Fibroblast of upper back skin (primary cell): ENCODE results near the gene UMPS.
A peak's percentile ranks its signal among the peaks of the same experiment; 100 is the strongest.

ENCODE experiments used
- DNase-seq: peaks from one replicate; pipeline ENCODE4 v3.0.0-alpha.2; 2013

The UMPS gene

DNA sequence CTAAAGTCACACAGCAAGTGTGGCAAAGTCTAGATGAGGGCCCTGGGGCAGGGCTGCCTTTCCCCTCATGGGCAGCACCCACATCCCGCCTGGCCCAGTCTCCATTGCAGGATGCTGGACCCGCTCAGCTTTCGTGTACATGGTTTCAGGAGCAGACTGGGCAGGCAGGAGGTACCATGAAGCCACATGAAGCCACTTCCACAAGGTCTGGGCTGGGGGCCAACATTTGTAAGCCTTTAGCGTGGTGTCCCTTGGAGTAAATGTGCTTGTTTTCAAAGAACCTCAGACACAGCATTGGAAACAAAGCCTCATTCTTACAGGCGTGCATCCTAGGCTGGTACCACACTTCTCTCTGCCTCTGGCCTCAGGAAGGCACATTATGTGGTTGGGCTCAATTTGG lies 34.5 kb downstream of the UMPS start:
- DNase-seq = peak; percentile 31

DNA sequence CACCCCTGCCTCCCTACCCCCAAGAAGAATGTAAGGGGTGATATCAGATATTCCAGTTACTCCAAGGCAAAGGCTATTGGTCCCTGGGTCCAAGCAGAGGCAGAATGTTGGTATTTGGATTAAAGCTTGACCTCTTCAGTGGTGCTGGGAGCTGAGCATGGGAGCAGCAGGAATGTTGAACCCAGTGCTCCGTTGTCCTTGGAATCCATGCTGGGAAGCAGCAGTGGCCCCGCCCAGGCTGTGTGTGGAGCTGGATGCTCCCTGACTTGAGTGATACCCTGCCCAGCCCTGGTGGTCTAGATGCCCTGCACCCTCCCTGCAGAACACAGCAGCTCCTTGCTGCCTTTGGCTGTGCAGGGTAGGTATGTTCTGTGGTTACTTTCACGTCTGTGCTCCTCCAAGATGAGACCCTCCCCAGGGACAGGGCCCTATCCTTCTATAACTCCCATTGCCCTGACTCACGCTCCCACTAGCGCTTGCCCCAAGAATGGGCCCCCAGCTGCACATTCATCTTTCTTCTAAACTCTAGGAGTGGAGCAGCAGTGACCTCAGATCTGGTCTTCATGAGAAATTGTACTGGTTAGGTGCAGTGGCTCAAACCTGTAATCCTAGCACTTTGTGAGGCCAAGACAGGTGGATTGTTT lies 35.1 kb downstream of the UMPS start:
- no peak for DNase-seq

DNA sequence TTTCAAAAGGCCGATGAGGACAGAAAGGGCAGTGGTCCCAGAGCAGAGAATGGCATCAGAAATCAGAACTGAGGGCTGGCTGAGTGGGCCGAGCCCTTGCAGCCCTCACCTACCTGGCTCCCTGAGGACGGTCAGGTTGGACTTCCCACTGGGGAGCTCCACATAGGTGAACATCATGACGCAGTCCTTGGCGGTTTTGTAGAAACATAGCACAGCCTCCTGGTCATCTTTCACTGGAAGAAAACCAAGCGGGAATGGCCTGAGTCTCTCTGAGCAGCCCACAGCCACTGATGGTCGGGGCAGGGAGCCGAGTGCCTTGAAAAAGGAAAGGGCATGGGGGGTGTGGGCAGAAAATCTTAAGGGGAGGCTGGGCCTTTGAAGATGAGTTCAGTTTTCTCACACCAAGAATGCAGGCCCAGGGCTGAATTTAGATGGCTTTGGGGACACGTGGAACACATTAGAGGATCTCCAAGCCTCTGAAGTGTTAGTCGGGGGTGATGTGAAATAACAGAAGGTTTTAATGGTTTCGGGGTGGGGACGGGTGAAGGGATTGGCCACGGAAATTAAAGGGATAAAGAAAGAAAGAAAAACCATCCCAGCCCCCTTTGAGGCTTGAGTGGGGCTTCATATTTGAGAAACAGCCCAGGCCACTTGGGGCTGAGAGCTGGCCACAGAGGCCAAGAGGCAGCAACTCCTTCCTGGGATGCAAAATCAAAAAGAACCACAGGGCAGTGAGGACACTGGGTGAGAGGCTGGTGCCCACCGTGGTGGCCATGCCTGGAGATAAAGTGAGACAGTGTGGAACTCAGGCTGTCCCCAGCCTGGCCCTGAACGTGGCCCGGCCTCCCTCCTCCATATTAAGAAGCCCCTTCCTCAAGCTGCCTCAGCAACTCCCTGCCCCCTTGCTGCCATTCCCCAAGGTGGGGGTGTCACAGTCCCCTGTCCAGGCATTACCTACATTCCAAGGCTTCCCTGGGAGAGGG lies 36.2 kb downstream of the UMPS start:
- no peak for DNase-seq

DNA sequence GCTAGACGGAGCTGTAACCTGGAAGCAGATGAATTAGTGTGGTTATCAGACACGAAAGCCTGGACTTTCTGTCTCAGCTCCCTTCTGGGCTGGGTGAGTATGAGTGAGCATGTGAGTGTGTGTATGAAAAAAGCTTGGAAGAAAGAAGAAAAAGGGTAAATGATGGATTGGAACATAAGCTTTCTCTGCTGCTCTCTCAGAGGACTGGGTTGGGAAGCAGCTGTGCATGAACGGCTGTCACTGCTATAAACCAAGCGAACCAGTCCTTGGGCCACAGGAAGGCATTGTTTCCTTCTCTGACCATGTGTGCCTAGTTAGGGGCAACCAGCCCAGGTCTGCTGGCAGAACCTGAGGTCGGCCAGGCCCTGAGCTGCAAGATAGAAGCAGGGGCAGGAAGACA lies 37.0 kb downstream of the UMPS start:
- no peak for DNase-seq

DNA sequence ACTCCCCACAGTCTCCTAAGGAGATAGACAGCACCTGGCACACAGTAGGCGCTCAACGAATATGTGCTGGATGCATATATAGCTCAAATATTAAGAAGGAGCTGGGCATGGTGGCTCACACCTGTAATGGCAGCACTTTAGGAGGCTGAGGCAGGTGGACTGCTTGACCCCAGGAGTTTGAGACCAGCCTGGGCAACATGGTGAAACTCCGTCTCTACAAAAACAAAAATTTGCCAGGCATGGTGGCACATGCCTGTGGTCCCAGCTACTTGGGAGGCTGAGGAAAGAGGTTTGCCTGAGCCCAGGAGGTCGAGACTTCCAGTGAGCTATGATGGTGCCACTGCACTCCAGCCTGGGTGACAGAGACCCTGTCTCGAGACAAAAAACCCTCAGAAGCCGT lies 37.4 kb downstream of the UMPS start:
- no peak for DNase-seq

DNA sequence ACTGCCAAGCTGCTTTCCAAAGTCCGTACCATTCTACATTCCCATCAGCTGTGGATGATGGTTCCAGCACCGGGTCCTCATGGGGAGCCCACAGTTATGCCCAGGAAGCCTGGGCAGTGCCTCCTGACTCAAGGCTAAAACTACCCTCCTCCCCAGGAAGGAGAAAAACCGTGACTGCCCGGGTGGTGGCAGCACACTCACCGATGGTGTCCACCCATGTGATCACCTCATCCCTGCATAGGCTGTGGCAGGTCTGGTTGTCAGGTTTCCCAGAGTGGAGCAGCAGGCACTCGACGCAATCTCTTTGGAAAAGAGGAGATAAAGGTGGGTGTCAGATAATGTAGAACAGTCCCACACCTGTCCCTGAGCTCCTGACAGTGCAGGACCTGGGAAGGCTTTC lies 38.6 kb downstream of the UMPS start:
- DNase-seq = no peak

DNA sequence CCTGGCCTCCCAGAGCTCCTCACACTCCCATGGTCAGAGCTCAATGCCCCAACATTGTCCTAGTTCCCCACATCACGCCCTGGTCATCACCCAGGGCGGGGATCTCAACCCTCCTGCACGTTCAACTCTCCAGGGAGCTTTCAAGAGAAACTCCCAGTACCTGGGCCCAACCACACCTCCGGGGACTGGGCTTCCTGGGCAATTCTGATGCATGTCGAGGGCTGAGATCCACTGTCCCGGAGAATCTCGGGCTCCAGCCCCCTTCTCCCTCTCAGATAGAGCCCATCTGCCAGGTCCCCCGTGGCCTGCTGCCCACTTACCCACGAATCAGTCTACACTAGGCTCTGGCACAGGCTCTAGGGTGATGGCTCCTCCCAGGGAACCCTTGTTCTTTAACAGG lies 39.2 kb downstream of the UMPS start:
- no peak for DNase-seq

DNA sequence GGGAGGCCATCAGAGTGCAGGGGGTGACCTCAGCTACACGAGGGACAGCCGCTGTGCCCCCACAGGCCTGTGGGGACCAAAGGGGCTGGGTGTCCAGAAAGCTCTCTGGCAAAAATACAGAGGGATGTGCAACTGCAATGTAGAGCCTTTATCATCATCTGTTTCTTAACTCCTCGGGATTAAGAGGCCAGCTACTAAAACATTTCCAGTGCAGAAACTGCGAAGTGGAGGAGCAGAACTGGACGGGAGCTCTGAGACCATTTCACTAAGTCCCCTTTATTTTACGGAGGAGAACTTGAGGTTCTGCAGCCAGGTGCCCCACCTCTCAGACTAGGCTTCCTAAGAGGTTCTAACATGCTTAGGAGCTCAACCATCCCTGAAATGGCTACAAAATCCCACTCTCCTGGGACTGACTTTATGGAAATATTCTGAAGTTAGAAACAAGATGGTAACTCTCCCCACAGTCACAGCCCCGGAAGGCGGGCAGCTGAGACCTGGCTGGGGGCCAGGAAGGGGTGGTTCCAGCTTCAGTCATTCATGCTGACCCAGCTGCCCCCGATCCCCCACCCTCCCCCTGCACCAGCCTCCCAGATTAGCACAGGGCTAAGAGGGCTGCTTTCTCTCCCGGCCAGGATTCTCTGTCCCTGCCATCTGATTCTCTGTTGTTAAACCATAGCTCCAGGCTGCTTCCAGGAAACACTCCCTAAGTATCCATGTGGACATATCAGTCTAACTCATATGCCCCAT lies 40.3 kb downstream of the UMPS start:
- DNase-seq = no peak

DNA sequence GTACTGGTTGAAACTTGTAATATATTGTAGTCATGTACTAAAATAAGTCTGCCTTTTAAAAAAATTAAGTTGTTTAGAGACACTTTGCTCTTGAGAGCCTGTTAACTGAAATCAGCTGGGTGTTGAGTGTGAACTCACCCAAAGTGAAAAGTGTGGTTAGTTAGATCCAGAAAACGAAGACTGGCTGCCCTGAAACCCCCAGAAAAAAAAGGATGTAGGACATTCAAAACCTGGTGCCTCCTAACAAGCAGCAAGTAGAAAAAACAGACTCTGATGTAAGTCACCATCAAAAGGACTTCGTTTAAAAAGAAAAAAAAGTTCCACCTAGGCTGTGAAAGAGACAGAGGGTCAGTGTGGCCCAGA lies 40.8 kb downstream of the UMPS start:
- no peak for DNase-seq

DNA sequence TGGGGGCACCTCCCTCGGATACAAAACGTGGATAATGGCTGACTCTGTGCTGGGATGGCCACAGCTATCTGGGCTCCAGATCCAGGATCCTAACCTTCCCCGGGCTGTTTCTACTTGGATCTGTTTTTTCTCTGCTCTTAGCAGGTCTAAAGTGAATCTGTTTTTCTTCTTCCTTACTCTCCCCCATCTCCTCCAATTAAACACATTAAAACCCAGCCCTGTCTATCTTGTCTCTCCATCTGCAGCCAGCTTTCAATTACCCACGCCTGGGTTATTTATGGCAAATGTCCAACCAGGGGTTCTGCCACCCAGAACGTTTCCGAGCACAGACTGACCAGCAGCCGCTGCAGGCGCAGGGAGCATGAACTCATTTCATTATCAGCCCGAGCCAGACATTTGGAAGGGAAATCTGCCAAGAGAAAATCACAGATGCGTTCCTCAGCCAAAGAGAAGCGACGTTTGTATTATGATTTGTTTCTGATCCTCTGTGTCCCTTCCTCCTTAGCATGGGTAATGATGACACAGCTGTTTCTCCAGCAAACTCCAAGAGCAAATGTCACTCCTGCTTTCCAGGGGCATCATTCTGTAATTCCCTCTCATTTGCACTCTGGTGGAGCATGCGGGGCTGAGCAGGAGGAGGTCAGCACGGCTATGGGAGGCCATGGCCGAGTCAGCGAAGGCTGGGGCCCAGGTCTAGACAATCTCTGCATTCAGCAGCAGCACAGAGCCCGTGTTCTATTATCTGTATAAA lies 42.0 kb downstream of the UMPS start:
- peak; percentile 66 for DNase-seq

DNA sequence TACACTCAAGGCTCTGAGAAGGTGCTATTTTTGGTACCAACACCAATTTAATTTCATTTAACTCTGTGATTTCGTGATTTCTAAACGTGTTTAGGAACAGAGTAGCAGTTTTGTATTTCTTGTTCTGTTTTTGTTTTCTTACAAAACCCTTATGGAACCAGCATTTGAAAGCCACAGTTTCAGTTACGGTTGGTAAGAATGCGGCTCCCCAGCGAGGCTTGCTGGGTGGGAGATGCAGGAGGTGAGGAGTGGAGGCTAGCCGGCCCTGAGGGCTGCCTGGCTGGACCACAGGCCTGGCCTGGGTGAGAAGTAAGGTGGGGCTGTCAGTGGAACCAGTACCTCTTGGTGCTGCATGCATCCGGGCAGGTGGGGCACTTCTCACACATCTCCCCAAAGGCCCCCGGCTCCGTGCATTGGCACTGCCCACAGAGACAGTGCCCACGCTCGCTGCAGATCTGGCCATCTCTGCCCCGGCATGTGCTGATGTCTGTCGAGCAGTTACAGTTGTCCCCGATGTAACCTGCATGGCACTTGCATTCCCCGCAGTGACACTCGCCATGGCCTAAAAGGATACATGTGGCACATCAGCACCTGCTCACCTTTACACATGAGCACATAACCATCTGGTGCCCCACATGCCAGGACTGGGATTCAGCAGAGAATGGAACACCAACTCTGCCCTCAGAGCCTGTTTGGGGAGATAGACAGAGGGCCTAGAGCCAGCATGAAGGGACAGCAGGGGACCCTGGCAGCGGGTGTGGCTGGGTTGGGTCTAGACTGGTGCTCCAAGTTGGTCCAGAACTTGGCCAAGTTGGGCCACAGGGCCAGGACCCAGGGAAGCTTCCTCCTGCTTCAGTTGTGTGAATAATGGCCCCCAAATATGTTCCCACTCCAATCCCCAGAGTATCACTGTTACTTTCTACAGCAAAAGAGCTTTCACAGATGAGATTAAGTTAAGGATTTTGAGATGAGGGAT lies 43.4 kb downstream of the UMPS start:
- no peak for DNase-seq

DNA sequence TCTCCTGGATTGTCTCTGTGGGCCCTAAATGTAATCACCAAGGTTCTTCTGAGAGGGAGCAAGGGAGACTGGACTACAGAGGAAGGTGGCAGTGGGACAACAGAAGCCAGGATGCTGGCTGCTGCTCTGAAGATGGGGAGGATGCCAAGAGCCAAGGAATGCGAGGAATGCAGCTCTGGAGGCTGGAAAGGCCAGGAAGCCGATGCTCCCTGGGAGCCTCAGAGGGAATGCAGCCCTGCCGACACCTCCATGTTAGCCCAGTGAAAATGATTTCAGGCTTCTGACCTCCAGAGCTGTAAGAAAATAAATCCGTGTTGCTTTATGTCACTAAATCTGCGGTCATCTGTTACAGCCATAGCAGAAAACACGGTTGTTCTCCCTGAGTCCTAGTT lies 44.1 kb downstream of the UMPS start:
- DNase-seq = peak; percentile 94

DNA sequence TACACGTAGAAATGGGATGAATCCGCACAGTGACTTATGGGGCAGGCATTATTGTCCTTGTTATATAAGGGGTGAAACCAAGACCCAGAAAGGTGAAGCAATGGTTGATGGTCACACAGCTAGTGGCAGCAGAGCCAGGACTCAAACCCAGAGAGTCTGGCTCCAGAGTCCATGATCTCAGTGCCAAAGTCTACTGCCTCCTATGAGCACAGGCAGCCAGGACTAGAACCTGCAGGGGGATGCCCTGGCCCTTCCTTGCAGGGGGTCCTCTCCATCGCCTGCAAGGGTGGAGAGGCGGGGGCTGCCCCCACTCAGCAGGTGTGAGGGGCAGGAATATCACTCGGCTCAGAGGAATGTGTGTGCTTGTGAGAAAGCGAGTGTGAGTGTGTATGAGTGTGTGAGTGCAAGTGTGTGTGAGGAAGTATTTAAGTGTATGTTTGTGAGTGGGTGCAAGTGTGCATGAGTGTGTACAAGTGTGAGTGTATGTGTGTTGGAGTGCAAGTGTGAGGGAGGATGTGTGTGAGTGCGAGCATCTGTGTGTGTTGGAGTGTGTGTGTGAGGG lies 44.7 kb downstream of the UMPS start:
- no peak for DNase-seq

DNA sequence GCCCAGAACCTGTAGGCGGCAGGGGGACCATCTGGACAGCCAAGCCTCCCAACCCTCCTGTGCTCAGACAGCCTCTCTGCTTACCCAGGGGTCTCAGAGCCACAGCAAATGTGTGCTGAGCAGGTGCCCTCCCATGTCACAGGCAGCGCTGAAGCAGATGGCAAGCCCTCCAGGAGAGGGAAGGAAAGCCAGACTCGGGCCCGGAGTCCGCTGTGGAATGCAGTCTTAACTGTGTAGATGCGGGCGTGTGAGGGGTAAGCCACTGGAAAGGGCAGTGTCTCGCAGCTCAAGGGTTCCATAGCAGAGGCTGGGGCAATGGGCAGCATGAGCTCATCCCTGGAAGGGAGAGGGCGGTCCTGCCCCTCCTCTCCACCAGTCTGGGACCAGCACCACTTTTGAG lies 45.6 kb downstream of the UMPS start:
- no peak for DNase-seq

DNA sequence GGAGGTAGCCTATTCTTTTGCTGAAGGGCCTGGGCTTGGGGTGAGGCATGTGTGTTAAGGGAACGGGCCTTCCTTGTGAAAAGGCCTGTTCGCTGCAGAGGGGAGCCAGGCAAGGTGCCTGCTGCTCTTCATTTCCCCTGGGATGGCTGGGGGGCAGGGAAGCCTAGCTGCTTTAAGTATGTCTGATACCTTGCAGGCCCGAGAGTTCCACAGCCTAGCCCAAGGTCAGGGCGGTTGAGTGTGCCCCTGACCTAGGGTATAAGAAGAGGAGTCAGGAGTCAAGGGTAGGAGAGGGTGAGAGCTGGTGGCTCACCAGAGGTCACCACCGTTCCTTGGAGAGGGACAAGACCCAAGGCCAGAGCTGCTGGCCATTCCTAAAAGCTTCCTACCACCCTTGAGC lies 46.6 kb downstream of the UMPS start:
- DNase-seq = no peak

DNA sequence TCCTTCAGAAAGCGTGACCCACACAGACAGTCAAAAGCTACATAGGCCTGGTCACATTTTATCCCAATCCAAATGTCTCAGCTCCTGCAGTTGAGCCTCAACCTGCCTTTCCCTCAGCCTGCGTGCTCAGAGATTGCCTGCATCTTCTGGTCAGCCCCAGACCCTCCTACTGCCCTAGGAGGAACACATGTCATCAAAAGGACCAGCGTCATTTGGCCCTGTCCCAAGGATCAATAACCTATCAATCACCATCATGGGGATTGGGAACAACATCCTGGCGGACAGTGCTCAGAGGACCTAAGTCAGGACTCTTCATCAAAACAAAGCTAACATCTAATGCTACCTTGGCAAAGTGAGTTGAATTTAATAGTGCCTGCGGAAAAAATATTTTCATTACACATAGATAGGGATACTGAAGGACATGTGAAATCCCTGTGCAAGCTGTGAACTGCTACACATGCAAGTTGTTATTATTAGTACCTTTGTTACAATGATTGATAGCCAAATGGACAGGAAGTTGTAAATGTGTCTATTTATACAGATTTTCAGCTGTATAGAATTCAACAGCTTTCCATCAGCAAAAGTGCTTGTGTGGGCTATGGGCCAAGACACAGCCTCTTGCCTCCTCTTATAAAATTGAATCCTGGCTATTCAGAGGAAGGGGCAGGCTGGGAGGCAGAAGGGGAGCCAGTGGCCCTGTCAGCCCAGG lies 47.7 kb downstream of the UMPS start:
- DNase-seq = no peak

DNA sequence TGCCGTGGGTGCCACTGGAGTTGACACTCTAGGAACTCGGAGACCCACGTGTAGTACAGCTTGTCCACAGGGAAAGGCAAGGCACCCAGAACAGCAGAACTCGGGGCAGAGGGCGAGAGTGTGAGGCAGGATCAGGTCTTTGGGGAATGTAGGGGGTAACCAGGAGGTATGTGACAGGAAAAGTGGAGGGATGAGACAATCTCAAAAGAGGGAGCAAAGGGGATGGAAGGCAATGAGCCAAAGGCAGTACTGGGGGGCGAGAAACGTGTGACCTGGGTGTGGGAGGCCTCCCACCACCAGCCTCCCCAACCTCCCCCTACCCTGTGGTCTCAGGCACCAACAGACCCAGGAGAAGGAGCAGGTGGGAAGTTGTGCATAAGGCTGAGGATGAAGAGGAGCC lies 48.9 kb downstream of the UMPS start:
- no peak for DNase-seq

DNA sequence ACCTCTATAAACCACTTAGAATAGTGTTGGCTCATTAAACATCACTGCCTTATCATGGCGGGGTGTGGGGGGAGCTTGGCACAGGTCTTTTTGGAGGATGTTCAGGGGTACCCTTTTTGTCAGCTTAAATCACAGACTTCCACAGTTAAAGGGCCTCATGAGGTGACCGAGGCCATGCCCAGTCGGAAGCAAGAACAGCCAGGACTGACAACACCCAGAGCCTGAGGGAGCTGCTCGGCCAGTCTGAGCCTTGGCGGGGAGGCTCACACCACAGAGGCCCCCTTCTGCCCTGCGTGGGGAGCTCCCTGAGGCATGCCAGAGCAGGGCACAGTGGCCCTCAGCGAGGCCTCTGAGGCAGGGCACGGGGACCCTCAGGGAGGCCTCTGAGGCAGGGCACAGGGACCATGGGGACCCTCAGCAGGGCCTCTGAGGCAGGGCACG lies 49.5 kb downstream of the UMPS start:
- no peak for DNase-seq

DNA sequence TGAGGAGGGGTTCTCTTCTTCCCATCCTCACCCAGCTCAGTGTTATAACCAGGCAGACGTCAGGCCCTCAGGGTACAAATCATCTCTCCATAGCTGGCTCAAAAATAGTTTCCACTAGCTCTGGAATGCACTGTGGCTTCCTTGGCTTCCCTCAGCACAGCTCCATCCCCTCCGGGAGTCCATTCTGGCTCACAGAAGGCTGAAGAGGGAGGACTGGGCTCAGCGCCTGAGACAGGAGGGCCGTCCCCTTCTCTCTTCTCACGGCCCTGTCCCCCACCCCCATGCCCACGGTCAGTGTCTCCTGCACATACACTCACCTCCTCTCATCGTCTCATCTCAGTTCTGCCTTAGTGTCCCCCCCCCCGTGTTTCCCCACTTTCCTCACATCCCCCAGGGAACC lies 50.1 kb downstream of the UMPS start:
- DNase-seq = peak; percentile 96

DNA sequence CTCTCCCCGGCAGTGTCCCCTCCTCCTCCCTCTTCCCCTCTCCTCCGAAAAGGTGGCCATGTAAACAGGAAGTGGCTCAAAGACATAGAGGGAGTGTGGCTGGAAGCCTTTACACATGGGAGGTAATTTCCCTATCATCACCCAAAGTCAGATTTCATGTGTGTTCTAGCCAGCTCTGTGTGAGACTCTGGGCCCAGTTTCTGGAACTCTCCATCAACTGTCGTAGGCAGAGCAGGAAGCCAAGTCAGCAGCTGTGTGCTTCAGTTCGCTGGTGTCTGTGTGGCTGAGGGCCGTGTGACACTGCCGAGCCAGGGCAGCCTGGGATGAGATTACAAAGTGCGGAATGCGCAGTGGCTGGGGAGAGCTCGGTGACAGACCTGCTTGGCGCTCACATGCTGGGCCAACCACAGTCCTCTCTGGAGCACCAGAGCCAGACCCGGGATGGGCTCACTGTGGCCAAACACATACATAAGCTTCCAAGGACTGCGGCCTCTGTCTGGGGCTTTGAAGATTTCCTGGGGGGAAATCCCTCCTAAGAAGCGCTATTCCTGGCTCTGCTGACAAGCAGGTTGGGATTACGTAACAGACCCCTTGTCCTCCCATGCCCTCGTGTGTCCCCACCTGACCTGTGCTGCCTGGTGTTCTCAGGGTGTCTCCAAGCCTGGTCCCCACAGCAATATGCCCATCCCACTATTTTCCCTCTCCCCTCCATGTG lies 50.7 kb downstream of the UMPS start:
- DNase-seq = peak; percentile 83
